ENCODE measurements around the gene INPP4B. TPM values are rescaled to one million over a fixed set of nuclear protein-coding genes. Genes with fewer than 3 reads are reported as not detected.

INPP4B gene
- total RNA-seq, 1 experiment from 2014 or later = 114 TPM

- no peak for TF ChIP-seq CTCF (IDR thresholded peaks at IDR 0.05; ENCODE audit: unreplicated experiment)
- no TSS peak for BruUV-seq (replicated peaks)
- no peak overlapping the region for H3K4me3 Mint-ChIP-seq (ENCODE audit: low read depth, unreplicated experiment)
- H3K36me3 Mint-ChIP-seq (ENCODE audit: insufficient read depth, unreplicated experiment) = no peaks in the 10 kb centered on the region
- CTCF ChIA-PET = no interaction called here
- H3K4me1 Mint-ChIP-seq (ENCODE audit: low read depth, unreplicated experiment) = peaks cover 18% of the 10 kb centered on the region
- no peak for DNase-seq
- H3K27me3 Mint-ChIP-seq (ENCODE audit: unreplicated experiment) = no peaks in the 10 kb centered on the region
- intact Hi-C loops (cut with micrococcal nuclease; ENCODE audit: unreplicated experiment) = no loop called here
- no peaks in the 10 kb centered on the region for H3K9me3 Mint-ChIP-seq (ENCODE audit: low read depth, unreplicated experiment)
- no peak overlapping the region for H3K27ac Mint-ChIP-seq (ENCODE audit: unreplicated experiment)
These were observed 574.3 kb downstream of the INPP4B start for GRCh38 chr4:142271832-142272231.

GRCh38 chr4:142267101-142267500 lies 579.0 kb downstream of the INPP4B start:
- H3K4me3 Mint-ChIP-seq (ENCODE audit: low read depth, unreplicated experiment) = no peak overlapping the region
- H3K27ac Mint-ChIP-seq (ENCODE audit: unreplicated experiment) = no peak overlapping the region
- no peak for DNase-seq
- H3K27me3 Mint-ChIP-seq (ENCODE audit: unreplicated experiment) = no peaks in the 10 kb centered on the region
- TF ChIP-seq CTCF (IDR thresholded peaks at IDR 0.05; ENCODE audit: unreplicated experiment) = no peak
- BruUV-seq (replicated peaks) = no TSS peak
- intact Hi-C loops (cut with micrococcal nuclease; ENCODE audit: unreplicated experiment) = no loop called here
- peaks cover 37% of the 10 kb centered on the region for H3K4me1 Mint-ChIP-seq (ENCODE audit: low read depth, unreplicated experiment)
- H3K9me3 Mint-ChIP-seq (ENCODE audit: low read depth, unreplicated experiment) = no peaks in the 10 kb centered on the region
- peaks cover 10% of the 10 kb centered on the region for H3K36me3 Mint-ChIP-seq (ENCODE audit: insufficient read depth, unreplicated experiment)
- CTCF ChIA-PET = no interaction called here

- intact Hi-C loops (cut with micrococcal nuclease; ENCODE audit: unreplicated experiment) = no loop called here
- CTCF ChIA-PET = no interaction called here
- Mint-ChIP-seq H3K9me3 (ENCODE audit: low read depth, unreplicated experiment) (no peaks in the 10 kb centered on the region), H3K36me3 (ENCODE audit: insufficient read depth, unreplicated experiment) (peaks cover 10% of the 10 kb centered on the region), H3K27ac (ENCODE audit: unreplicated experiment) (peak overlapping the region; percentile 81), H3K4me1 (ENCODE audit: low read depth, unreplicated experiment) (peaks cover 39% of the 10 kb centered on the region), H3K4me3 (ENCODE audit: low read depth, unreplicated experiment) (peak overlapping the region; percentile 24), H3K27me3 (ENCODE audit: unreplicated experiment) (no peaks in the 10 kb centered on the region)
- BruUV-seq (replicated peaks) = no TSS peak
- TF ChIP-seq CTCF (IDR thresholded peaks at IDR 0.05; ENCODE audit: unreplicated experiment) = no peak
- DNase-seq = no peak
These were observed 580.2 kb downstream of the INPP4B start for GRCh38 chr4:142265946-142266345.

GRCh38 chr4:142265536-142265935 lies 580.6 kb downstream of the INPP4B start:
- no peak for TF ChIP-seq CTCF (IDR thresholded peaks at IDR 0.05; ENCODE audit: unreplicated experiment)
- H3K36me3 Mint-ChIP-seq (ENCODE audit: insufficient read depth, unreplicated experiment) = peaks cover 10% of the 10 kb centered on the region
- DNase-seq = peak; percentile 11

More at GRCh38 chr4:142265536-142265935, 580.6 kb downstream of the INPP4B start:
- H3K4me3 Mint-ChIP-seq (ENCODE audit: low read depth, unreplicated experiment) = peak overlapping the region; percentile 24
- H3K9me3 Mint-ChIP-seq (ENCODE audit: low read depth, unreplicated experiment) = no peaks in the 10 kb centered on the region
- intact Hi-C loops (cut with micrococcal nuclease; ENCODE audit: unreplicated experiment) = no loop called here
- H3K27ac Mint-ChIP-seq (ENCODE audit: unreplicated experiment) = peak overlapping the region; percentile 81
- H3K27me3 Mint-ChIP-seq (ENCODE audit: unreplicated experiment) = no peaks in the 10 kb centered on the region
- BruUV-seq (replicated peaks) = no TSS peak
- peaks cover 39% of the 10 kb centered on the region for H3K4me1 Mint-ChIP-seq (ENCODE audit: low read depth, unreplicated experiment)
- CTCF ChIA-PET = no interaction called here
